PC-3 (cell line): ENCODE measurements around the gene ALKBH3.

ENCODE experiments used
- EZH2 ChIP-seq: fragments of 300-600 bp; sonication (generic); IDR thresholded peaks from one replicate; pipeline ENCODE4 v1.6.1; 2017; ENCODE audit warnings: antibody characterized with exemption, mild to moderate bottlenecking, low read length; ENCODE audit not compliant: unreplicated experiment
- EZH2phosphoT487 ChIP-seq: fragments of 300-600 bp; sonication (generic); IDR thresholded peaks from 2 replicates; pipeline ENCODE4 v1.6.1; 2018; ENCODE audit warnings: mild to moderate bottlenecking, antibody characterized with exemption, low read length, borderline replicate concordance
- TF ChIP-seq, protein P1 (sequence below): fragments of 300-600 bp; sonication (generic); conservative IDR thresholded peaks from 2 replicates; pipeline ENCODE4 v1.5.1; 2017; ENCODE audit warnings: antibody characterized with exemption, low read depth, mild to moderate bottlenecking, low read length

GRCh38 chr11:43908683-43909082, 28.1 kb downstream of the ALKBH3 start:
- TF ChIP-seq, protein P1, sequence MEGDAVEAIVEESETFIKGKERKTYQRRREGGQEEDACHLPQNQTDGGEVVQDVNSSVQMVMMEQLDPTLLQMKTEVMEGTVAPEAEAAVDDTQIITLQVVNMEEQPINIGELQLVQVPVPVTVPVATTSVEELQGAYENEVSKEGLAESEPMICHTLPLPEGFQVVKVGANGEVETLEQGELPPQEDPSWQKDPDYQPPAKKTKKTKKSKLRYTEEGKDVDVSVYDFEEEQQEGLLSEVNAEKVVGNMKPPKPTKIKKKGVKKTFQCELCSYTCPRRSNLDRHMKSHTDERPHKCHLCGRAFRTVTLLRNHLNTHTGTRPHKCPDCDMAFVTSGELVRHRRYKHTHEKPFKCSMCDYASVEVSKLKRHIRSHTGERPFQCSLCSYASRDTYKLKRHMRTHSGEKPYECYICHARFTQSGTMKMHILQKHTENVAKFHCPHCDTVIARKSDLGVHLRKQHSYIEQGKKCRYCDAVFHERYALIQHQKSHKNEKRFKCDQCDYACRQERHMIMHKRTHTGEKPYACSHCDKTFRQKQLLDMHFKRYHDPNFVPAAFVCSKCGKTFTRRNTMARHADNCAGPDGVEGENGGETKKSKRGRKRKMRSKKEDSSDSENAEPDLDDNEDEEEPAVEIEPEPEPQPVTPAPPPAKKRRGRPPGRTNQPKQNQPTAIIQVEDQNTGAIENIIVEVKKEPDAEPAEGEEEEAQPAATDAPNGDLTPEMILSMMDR = no peak
- TF ChIP-seq EZH2 = no peak
- TF ChIP-seq EZH2phosphoT487 = no peak
